Measurements from ENCODE around the gene AUH.

AUH gene

DNA sequence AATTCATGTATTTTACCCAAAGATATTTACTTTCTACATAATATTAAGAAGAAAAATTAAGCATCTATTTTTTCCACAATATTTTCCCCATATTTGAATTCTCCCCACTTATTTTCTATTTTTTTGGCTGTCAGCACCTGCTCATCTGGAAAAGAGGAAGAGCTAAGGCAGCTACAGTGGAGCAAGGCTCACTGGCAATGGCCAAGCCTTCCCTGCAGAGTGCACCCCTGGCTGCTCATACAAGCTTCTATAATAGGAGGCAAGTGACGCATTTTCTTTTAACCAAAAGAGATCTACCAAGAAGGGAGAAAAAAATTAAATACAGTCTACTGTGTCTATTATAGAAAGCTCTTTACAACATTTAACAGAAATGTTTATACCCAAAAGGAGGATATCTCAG lies 72.5 kb downstream of the AUH start:
- DNase-seq: peak in 1 of 3 donors; percentile 6

DNA sequence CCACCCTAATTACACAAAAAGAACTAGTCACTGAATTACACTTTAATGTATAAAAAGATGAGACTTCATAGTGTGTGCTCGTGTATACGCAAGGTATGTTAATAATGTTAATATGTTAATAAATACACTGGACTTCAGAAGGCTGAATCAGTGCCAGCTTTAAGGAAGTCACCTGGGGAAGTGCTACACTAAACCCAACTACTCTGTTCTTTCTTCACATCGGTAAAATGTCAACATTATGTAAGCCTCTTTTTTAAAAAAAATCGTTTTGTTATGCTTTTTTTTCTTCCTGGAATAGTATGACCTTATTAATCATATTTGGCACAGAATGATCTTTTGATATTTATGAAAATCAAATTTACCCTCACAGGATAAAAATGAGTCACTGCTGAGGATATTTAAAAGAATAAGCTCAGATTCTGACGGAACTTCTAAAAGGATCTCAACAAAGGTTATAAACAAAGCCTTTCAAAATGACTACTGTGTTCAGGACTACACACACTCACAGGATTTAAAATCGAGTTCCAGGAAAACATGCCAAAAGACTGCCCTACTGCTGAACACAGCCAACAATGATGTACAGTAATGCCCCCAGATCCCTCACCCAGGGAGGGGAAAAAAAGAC lies 75.9 kb downstream of the AUH start:
- DNase-seq: no peak

DNA sequence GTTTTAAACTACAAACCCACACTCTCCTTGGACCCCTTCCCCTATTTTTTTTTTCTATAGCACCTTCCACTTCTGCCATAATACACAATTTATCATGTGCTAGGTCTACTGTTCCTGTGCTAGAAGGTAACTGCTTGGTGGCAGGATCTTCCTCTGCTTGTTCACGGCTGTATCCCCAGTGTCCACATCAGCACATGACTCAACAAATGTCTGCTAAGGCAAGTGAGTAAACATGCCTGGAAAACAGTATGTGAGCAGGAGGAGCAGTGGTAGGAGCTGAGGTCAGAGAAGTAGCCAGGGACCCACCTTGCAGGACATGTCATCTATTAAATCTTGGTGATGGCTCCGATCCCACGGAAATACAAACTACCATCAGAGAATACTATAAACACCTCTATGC lies 79.4 kb downstream of the AUH start:
- DNase-seq: no peak

DNA sequence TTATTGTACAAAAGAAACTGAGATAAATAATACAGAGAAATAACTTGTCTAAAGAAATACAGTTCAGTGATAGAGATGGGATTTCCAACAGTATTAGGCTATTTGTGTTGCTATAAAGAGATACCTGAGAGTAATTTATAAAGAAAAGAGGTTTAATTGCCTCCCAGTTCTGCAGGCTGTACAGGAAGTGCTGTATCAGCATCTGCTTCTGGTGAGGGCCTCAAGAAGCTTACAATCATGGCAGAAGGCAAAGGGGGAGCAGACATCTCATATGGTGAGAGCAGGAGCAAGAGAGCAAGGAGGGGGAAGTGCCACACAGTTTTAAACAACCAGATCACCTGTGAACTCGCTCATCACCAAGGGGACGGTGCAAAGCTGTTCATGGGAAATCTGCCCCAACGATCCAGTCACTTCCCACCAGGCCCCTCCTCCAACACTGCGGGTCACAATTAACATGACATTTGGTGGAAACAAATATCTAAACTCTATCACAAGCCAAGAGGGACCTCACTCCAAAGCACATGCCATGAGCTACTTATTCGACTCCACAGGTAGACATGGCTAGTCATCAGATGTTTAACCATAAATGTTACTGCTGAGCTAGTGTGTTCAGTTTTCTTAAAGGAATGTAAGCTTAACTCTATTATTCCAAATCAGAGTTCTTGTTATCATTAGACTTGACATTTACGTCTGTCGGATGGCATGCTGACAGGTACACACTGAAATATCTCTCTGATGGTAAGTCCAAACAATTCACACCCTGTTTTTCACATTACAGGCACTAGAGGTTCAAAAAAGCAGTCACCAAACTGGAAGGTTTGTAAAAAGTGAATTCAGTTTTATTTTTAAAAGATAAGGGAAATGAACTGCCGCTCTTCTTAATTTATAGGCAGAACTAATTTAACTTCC lies 82.2 kb downstream of the AUH start:
- DNase-seq: no peak

DNA sequence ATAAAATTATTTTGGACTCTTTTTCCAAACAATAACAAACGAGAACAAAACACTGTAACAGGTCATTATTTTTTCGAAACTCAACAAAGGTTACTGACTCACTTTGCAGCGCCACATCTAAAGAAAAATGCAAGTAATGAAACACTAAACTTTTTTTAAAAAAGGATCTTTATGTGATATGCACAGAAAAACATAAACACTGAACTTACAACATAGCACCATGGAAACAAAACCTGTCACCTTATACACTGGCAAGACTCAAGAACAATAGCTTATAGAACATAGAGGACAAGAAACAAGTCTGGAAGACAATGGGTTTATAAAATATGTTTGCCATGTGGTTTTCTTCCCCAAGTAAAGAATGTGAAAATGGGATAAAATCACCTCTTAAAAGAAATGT lies 85.2 kb downstream of the AUH start:
- DNase-seq: no peak

DNA sequence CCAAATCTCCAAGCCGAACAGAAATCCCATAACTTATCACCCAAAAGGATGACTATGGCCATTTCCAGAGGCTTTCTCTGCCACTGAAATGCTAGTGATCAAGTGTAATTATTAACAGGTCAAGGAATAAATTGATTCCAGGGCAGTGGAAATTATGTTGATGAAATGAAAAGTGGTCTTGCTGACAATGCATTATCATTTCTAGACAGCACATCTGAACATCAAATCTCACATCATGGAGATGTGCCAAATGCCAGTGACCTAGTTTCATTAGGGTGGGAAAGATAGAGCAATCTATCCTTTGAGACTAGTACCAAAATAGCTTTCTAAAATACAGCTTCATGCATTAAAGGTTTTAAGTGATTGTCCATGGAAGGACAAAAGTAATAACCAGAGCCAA lies 86.1 kb downstream of the AUH start:
- no peak for DNase-seq

DNA sequence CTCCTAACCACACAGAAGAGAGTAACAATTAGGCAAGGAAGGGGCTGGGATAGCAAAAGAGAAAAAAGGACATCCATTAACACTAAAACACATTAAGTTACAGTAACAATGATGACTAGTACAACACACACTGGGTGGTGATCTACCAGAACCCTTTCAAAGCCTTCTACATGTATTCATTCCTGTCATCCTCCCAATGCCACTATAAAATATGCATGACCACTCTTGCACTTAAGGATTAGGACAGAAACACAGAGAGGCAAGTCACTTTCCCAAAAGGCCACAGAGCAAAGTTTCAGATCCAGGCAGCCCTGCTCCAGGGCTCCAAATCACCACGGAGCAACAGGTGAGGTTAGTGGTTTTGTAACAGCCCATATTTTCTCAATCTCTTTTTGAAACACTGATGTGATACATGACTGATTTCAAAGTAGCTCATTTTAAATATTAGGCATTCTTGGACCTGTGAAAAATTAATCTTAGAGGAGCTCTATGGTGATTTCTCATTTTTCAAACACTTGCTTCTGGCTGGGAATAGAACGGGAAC lies 86.7 kb downstream of the AUH start:
- no peak for DNase-seq

DNA sequence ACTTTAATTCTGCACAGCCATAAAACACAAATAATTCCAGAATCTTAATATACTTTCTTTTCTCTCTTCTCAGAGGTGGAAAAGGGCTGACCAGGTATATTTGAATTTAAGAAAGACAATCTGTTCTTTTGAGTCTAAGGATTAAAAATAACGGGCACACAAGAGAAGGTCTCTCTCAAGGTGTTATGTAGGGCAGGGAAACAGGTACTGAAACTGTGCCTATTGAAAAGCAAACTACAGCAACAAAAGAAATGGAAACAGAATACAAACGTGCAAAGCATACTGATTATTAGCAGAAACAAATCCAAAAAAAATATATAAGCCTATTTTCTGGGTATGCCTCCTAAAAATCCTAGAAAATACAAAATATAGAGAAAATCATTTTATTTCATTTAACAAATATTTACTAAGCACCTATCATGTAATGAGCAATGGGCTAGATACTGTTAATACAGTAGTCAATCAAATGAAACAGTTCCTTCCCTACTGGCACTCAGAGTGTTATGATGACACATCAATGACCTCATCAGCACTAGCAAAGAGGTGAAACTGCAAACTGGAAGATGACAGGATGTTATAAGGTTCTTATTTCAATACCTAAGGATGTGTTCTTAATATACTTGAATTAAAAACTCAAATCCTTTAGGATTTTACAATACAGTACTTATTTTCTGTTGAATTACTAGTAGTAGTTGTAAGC lies 87.7 kb downstream of the AUH start:
- peak; percentile 58 to 76 (median 65) for DNase-seq

DNA sequence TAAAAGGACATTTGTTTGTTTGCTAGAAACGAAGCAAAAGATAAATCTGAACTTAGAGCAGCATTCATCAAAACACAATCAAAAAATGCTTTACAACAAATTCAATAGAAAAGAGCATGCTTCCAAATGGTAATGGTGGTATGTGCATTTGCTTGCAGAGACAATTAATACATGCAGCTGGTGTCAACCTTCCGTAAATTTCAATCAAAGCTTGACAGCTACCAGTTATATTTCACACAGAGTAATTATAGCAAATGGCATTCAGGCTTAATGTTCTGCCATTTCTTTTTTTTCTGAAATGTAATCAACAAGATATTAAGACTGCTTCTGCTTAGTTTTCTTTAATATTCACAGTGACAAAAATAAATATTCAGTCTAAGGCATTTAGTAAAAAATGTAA lies 90.6 kb downstream of the AUH start:
- DNase-seq: no peak

DNA sequence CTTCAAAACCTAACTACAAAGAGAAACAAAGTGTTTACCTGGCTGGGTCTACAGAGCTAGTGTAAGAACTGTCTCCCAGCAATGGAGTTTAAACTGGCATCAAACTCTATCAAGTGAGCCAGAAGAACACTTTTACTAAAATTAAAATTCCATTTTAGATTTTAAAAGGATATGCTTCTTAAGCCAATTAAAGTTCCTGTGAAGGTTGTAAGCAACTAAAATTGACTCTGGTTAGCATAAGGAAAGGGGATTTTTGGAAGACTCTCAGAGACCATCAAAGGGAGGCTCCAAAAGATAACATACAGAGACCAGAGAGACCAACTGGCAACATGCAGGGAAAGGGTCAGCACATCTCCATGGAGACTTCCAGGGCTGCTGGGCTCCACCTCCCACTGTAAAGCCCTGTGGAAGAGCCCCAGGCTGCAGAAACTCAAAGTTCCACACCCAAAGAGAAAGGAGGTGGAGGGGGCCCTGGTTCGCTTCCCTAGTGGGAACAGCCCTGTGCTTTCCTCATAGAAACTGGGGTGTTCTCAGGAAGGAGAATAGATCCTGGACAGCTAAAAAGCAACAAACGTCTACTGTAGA lies 91.7 kb downstream of the AUH start:
- DNase-seq: no peak

DNA sequence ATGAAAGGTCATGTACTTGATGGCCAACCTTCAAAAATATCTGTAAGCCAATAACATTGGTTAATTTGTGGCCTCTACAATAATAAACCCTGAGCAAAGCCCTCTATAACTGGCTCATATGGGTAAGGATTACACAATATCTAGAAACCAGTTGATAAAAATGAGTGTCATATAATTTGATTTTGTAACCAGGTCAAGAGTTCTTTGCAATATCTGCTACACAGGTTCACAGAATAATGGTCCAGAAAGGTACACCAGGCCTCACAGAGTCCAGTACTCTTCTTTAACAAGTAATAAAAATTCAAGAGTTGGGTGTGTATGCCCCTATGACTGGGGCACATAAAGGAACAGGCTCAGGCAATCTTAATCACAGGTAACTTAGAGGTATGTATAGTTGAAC lies 95.3 kb downstream of the AUH start:
- DNase-seq: no peak

DNA sequence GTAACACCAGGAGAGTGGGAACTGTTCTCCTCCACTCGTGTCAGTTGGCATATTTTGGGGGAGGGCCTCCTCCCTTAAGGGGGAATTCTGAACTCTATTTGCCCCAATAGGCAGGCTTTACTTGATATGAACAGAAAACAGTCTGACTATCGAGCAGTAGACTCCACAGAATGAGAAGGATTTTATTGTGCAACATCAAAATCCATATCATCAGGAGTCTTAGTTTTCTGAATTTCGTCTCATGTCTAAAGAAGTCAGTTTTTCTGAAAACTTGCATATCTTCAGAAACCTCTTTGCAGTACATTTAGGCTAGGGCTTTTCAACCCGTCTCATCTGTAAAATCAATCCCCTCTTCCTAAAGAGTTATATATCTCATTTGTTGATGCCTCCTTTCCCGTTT lies 96.2 kb downstream of the AUH start:
- no peak for DNase-seq

DNA sequence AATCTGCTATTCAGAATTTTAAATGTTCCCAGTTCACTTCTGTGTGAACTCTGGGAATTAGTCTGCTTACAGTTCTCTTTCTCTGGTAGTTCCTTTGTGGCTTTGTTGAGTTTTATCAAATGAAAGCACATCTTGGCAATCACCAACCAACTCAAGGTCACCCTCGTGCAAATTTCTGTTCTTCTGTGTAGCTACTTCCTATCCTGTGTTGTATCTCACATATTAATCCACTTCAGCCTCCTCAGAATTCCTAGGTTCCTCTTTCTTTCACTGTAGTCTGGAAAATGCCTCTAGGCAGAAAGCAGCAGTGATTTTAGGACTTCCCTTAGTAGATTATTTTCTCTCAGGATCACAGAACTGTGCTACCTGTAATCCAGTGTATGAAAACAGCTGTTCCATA lies 100.3 kb downstream of the AUH start:
- peak; percentile 22 to 45 (median 41) for DNase-seq

DNA sequence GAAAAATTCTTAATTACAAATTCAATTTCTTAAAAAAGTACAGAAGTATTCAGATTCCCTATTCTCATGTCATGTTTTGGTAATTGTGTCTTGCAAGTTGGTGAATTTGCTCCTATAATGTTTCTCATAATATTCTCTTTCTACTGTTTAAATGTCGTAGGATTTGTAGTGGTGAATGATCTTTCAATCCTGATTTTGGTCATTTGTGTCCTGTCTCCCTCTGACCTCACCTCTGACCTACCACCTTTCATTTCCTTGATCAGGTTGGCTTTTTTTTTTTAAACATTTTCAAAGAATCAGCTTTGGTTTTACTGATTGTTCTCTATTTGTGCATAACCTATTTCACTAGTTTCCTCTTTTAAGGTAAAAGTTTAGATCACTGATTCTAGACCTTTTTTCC lies 102.6 kb downstream of the AUH start:
- no peak for DNase-seq

DNA sequence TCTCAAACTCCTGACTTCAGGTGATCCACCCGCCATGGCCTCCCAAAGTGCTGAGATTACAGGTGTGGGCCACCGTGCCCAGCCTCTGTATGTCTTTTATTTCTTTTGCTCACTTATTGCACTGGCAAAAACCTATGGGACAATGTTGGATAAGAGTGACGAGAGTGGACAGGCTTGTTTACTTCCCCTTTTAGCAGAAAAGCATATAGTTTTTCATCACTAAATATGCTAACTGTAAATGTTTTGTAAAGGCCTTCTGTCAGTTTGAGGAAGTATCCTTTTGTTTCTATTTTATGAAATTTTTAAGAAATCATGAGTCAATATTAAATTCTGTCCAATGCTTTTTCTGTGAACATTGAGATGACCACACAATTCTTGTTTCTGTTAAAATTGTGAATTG lies 103.3 kb downstream of the AUH start:
- DNase-seq: peak; percentile 49 to 89 (median 81)

DNA sequence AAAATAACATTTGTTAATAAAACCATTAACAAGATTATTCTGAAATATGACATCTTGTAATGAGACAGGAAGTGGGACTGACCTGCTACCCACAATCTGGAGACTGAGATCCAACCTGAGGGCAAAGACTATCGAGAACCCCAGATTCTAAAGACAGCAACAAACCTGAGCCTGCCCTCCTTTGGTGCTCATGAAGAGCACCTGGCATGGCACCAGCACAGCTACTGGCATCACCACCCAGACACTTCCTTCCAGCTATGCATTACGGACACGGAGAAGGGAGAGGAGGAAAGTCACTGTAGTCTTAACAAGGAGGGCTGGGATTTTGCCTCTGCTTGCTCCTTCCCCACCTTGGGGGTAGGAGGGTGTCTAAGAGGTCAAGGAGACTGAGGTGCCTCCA lies 105.5 kb downstream of the AUH start:
- no peak for DNase-seq

DNA sequence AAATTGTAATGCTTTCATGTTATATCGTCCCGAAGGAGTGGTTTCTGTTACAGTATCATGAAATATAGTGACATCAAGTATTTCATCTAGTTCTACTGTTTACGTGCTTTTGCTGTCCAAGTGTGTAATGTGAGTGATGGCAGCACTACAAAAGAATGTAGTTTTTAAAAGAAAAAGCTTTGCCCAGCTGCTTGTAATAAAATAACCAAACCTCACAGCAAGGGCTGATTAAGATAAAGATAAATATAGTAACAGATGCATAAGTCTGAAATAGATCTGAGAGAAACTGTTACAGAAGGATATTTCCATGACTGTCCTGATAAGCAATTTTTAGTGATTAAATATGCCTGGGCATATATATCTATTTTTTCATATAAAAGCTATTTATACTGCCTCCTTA lies 106.4 kb downstream of the AUH start:
- DNase-seq: no peak

DNA sequence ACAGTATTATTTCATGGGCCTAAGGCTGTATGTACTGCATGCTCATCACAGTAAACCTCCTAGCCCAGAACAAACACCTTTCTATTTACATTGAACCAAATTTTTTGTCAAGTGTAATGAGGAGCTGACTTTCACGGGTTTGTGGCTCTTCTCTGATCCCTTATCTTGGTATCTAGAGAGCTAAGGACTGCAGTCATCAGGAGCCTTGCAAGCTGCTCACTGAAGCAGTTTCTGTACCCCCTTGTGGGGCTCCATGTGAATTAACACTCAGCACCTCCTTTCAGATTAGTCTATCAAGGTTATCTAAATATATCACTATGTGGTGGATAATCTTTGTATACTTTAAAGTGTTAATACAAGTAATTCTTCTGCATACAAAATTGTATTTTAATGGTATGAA lies 108.2 kb downstream of the AUH start:
- DNase-seq: no peak

DNA sequence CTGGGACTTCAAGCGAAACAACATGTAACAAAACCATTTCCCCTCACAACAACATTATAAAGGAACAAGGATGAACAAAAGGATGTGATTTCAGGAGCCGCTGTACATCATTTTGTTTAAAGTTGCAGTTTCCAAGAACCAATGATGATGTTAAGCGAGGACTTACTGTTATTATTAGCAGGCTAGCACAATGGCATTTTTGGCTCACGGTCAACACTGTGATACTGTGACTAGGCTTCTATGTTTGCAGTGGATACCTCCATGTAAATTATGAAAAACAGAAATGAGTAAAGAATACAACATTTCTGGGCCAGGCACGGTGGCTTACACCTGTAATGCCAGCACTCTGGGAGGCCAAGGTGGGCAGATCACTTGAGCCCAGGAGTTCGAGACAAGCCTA lies 113.0 kb downstream of the AUH start:
- DNase-seq: no peak

DNA sequence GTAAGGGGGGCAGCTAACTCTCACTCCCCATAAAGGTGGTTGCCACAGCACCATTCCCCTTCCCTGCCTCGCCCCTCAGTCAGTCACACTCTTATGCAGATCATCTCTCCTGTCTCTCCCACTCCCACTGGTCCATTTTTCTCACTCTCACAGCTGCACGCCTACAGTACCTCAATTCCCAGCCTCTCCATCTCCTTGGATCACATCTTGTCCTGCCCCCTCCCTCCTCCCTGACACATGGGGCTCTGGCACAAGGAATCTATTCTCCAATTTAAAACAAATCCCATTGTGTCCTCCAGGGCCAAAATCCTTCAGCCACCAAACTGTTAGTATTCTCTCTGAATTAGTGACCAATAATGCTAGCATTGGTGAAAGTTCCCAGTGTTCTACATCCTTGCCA lies 114.4 kb downstream of the AUH start:
- DNase-seq: no peak

DNA sequence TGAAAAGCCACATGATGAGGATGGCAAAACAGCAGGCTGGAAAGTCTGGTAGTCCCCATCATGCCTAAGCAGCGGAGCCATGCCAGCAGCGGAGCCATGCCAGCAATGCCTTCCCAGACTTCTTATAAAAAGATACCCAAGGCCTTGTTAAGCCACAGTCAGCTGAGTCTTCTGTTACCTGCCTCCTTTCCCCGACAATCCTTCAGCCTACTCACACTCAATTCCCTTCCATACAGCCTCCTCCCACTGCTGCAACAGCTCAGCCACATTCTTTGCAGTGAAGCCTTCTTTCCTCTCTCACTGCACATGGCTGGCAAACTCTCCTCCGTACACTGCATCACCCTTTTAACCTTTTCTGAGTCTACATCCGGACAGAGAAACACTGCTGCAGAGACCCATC lies 114.9 kb downstream of the AUH start:
- no peak for DNase-seq

DNA sequence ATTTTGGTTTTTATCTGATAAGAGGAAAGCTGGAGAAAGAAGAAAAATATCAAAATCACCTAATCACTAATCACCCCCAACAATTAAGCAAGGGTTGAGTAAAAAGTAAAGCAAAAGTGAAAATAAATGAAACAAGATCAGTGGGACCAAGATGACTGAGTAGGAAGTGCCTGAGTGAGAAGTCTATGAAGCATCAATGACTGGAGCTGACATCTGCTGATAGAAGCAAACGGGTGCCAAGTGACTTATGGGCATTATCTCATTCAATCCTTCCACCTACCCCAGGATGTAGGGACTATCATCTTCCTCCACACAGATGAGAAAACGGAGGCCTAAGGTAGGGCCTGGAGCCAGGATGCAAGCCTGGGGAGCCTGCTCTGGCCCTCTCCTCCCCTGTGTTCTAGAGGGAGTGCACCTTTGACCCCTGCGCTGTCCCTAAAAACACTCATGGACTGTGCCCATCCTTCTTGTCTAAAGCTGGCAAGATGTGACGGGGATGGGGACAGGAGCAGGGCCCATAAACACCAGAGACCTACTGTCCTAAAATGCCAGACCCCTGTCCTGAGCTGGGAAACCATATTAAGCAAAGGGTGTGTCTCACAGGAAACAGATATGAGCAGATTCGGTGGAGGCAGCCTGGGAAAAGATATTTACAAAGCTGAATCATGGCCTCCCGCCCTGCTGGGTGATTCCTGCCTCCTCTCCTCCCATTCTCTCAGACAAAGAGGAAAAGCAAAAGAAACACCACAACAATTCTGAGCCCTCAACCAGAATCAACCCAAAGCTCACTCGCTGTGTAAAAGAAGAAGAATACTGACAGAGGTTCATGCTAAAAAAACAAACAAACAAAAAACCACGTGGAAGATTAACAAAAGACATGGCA lies 116.0 kb downstream of the AUH start:
- DNase-seq: peak; percentile 12 to 22 (median 21)

Measured in suppressor macrophage treated with lipopolysaccharide for 1 hour (primary cell).